Glutamatergic neuron (in vitro differentiated cells): ENCODE results near the gene SPTSSA. TPM values are rescaled to one million over a fixed set of nuclear protein-coding genes. Genes with fewer than 3 reads are reported as not detected.
"Not testable (repeated sequence)": the region's sequence is repeated elsewhere in the genome, so short reads cannot be mapped to it uniquely, and the experiment has no call there.

Experiments
- DNase-seq: peaks from one replicate; pipeline ENCODE4 v3.0.0; 2022
- H3K27ac Mint-ChIP-seq: one replicate; pipeline ENCODE4 v1.8.0; 2020; ENCODE audit warnings: mild to moderate bottlenecking, mixed read lengths, inconsistent platforms; ENCODE audit not compliant: unreplicated experiment
- H3K27me3 Mint-ChIP-seq: one replicate; pipeline ENCODE4 v1.8.0; 2020; ENCODE audit warnings: mild to moderate bottlenecking, moderate library complexity, mixed read lengths, inconsistent platforms; ENCODE audit not compliant: unreplicated experiment
- H3K36me3 Mint-ChIP-seq: one replicate; pipeline ENCODE4 v1.8.0; 2020; ENCODE audit warnings: mild to moderate bottlenecking, mixed read lengths, inconsistent platforms; ENCODE audit not compliant: unreplicated experiment
- H3K4me1 Mint-ChIP-seq: one replicate; pipeline ENCODE4 v1.8.0; 2020; ENCODE audit warnings: mild to moderate bottlenecking, low read depth, mixed read lengths, inconsistent platforms; ENCODE audit not compliant: unreplicated experiment
- H3K4me3 Mint-ChIP-seq: one replicate; pipeline ENCODE4 v1.8.0; 2020; ENCODE audit warnings: mild to moderate bottlenecking, mixed read lengths, inconsistent platforms; ENCODE audit not compliant: unreplicated experiment
- H3K9me3 Mint-ChIP-seq: one replicate; pipeline ENCODE4 v1.8.0; 2020; ENCODE audit warnings: mild to moderate bottlenecking, moderate library complexity, mixed read lengths, inconsistent platforms; ENCODE audit not compliant: unreplicated experiment
- total RNA-seq: library from RNA; stranded (reverse); fragmentation: NEBNext Ultra II Directional; extraction: Animal tissue kit (Norgen Biotek cat#: 25700); gene quantifications from one replicate; pipeline ENCODE4 v1.2.1, GENCODE V29; 2021; ENCODE audit not compliant: unreplicated experiment
- TF ChIP-seq, protein P1 (sequence below): fragments of 200-600 bp; sonication (generic); IDR thresholded peaks from one replicate; pipeline ENCODE4 v1.5.0; 2021; ENCODE audit not compliant: partially characterized antibody, unreplicated experiment

The SPTSSA gene
- total RNA-seq, 1 donor from 2014 or later, result 21.4 TPM

DNA sequence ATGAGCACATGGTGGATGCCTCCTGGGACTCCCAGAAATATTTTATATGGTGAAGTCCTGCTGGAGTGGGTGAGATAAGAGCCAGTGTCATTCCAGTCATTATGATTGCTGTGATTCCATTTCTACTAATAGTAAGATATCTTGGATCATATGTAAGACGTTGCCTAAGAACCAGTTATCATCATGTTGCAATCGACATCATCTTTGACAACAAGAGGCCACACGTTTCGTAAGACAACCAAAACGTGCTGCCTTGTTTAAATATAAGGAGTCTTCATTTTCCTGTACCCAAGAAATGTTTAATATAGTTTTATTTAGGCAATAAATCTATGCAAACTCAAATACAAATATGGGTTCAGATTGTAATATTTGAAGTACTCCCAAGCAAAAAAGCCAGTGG lies 58.4 kb downstream of the SPTSSA start:
- TF ChIP-seq, protein P1, sequence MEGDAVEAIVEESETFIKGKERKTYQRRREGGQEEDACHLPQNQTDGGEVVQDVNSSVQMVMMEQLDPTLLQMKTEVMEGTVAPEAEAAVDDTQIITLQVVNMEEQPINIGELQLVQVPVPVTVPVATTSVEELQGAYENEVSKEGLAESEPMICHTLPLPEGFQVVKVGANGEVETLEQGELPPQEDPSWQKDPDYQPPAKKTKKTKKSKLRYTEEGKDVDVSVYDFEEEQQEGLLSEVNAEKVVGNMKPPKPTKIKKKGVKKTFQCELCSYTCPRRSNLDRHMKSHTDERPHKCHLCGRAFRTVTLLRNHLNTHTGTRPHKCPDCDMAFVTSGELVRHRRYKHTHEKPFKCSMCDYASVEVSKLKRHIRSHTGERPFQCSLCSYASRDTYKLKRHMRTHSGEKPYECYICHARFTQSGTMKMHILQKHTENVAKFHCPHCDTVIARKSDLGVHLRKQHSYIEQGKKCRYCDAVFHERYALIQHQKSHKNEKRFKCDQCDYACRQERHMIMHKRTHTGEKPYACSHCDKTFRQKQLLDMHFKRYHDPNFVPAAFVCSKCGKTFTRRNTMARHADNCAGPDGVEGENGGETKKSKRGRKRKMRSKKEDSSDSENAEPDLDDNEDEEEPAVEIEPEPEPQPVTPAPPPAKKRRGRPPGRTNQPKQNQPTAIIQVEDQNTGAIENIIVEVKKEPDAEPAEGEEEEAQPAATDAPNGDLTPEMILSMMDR, result no peak
- Mint-ChIP-seq H3K4me3 (no peak overlapping the region), H3K27ac (no peak overlapping the region), H3K9me3 (peaks cover 3% of the 10 kb centered on the region), H3K36me3 (peaks cover 10% of the 10 kb centered on the region), H3K4me1 (no peaks in the 10 kb centered on the region), H3K27me3 (no peaks in the 10 kb centered on the region)
- no peak for DNase-seq

DNA sequence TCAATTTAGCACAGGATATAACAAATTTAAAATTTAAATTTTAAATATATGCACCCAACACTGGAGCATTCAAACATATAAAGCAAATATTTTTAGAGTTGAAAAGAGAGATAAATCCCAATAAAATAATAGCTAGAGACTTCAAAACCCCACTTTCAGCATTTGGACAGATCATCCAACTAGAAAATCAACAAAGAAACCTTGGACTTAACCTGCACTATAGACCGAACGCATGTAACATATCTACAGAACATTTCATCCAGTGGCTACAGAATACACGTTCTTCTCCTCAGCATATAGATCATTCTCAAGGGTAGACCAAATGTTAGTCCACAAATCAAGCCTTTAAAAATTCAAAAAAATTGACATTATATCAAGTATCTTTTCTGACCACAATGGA lies 64.0 kb downstream of the SPTSSA start:
- H3K4me1 Mint-ChIP-seq, result no peaks in the 10 kb centered on the region
- no peaks in the 10 kb centered on the region for H3K27me3 Mint-ChIP-seq
- H3K9me3 Mint-ChIP-seq, result peaks cover 3% of the 10 kb centered on the region
- H3K36me3 Mint-ChIP-seq, result peaks cover 9% of the 10 kb centered on the region
- no peak for DNase-seq
- H3K27ac Mint-ChIP-seq, result no peak overlapping the region
- TF ChIP-seq, protein P1, result no peak
- no peak overlapping the region for H3K4me3 Mint-ChIP-seq

DNA sequence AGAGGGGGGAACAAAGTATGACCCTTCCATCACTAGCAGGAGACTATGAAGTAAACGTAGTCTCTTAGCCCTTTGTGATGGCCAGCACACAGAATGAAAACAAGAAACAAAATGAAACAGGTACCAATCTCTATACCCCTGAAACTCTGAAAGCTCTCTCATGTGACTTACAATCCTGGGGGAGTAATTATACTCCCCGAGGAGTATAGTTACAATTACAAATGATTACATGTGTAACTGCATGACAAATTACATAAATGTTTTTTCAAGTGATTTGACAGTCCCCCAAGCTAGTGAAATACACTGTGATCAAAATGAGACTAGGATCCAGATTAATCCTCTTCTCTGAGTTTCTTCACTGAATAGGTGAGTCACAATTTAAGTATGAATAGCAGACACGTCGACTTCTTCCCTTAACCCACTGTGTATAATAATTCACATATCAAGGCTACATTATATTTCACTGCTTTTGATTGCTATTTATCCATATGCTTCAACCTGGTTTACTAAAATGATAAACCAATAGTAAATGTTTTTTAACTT lies 74.0 kb downstream of the SPTSSA start:
- no peak overlapping the region for H3K4me3 Mint-ChIP-seq
- peaks cover 6% of the 10 kb centered on the region for H3K36me3 Mint-ChIP-seq
- H3K27ac Mint-ChIP-seq, result no peak overlapping the region
- TF ChIP-seq, protein P1, result no peak
- DNase-seq, result no peak
- H3K4me1 Mint-ChIP-seq, result peaks cover 14% of the 10 kb centered on the region
- peaks cover 2% of the 10 kb centered on the region for H3K9me3 Mint-ChIP-seq
- peaks cover 4% of the 10 kb centered on the region for H3K27me3 Mint-ChIP-seq

DNA sequence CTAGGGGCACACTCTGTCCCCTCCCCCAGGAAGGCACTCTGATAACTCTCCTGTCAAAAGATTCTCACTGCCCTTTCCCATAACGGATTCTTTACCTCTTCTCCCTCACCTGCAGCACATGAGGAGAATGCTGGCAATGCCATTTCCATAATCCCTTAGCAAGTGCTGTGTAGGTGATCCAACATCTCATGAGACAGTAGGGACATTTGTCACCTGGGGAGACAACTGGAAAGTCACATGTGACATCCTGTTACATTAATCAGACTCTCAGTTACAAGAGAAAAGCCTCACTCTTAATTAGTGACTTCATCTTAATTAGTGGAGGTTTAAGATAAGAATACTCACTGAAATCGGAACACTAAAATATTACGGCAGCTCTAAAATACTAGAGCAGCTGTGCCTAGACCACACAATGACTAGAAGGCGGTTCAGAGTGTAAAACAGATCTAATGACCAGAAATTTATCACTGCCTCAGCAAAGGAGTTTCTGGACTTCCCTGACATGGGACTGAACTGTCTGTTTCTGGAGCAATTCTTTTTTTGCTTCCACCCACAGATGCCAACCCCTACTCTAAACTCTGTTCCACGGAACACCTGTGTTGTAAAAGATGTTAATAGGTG lies 75.1 kb downstream of the SPTSSA start:
- Mint-ChIP-seq H3K4me3 (no peak overlapping the region), H3K9me3 (peaks cover 2% of the 10 kb centered on the region), H3K27ac (no peak overlapping the region), H3K27me3 (peaks cover 4% of the 10 kb centered on the region), H3K36me3 (peaks cover 6% of the 10 kb centered on the region), H3K4me1 (peaks cover 15% of the 10 kb centered on the region)
- DNase-seq, result no peak
- TF ChIP-seq, protein P1, result no peak

DNA sequence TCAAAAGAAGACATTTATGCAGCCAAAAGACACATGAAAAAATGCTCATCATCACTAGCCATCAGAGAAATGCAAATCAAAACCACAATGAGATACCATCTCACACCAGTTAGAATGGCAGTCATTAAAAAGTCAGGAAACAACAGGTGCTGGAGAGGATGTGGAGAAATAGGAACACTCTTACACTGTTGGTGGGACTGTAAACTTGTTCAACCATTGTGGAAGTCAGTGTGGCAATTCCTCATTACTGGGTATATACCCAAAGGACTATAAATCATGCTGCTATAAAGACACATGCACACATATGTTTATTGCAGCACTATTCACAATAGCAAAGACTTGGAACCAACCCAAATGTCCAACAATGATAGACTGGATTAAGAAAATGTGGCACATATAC lies 76.2 kb downstream of the SPTSSA start:
- not testable (repeated sequence) for H3K27ac Mint-ChIP-seq, H3K9me3 Mint-ChIP-seq, H3K36me3 Mint-ChIP-seq, DNase-seq, H3K27me3 Mint-ChIP-seq, H3K4me3 Mint-ChIP-seq
- H3K4me1 Mint-ChIP-seq, result peaks cover 15% of the 10 kb centered on the region
